ENCODE results near the gene CELA2A. TPM values are rescaled to one million over a fixed set of nuclear protein-coding genes. Genes with fewer than 3 reads are reported as not detected.
A peak's percentile ranks its signal among the peaks of the same experiment; 100 is the strongest.

The CELA2A gene
- total and polyA plus RNA-seq, 9 of the 15 experiments (the other 6 are each of a cell fraction or from before 2014, with no cell fraction given), result 0.62 TPM; not detected in 8

DNA sequence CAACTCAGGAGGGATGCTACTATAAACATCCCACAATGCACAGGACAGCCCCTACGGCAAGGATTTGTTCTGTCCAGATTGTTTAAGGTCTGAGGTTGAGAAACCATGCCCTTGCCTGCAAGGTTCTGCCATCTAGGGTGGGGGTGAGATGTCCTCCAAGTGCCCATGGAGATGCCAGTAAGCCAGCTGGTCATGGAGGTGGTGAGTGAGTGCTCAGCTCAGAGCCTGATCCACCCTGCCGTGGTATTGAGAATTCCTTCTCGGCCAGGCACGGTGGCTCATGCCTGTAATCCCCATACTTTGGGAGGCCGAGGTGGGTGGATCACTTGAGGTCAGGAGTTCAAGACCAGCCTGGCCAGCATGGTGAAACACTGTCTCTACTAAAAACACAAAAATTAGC lies 31.6 kb upstream of the CELA2A start (continued):
- no peak for TF ChIP-seq NR4A1 (CRISPR knock-in tag; IDR thresholded peaks at IDR 0.05)
- TF ChIP-seq NR4A1 (tag; IDR thresholded peaks at IDR 0.05), result no peak
- TF ChIP-seq ARID2 (IDR thresholded peaks at IDR 0.05), result no peak
- TF ChIP-seq CEBPB (tag; IDR thresholded peaks at IDR 0.05), result no peak
- no peak for TF ChIP-seq SIRT6 (IDR thresholded peaks at IDR 0.05; ENCODE audit: low read depth, low read length)
- TF ChIP-seq ZNF79 (CRISPR knock-in tag; IDR thresholded peaks at IDR 0.05; ENCODE audit: low read depth), result no peak
- no peak for TF ChIP-seq ZNF121 (CRISPR knock-in tag; conservative IDR thresholded peaks at IDR 0.05)
- no peak for TF ChIP-seq KLF10 (CRISPR knock-in tag; IDR thresholded peaks at IDR 0.05)
- TF ChIP-seq ZNF766 (CRISPR knock-in tag; conservative IDR thresholded peaks at IDR 0.05), result no peak
- no peak for TF ChIP-seq GABPB1 (CRISPR knock-in tag; IDR thresholded peaks at IDR 0.05)
- TF ChIP-seq POLR2B (IDR thresholded peaks at IDR 0.05; ENCODE audit: low read depth, partially characterized antibody), result no peak
- TF ChIP-seq KDM2B (CRISPR knock-in tag; IDR thresholded peaks at IDR 0.05), result no peak
- no peak for TF ChIP-seq CC2D1A (IDR thresholded peaks at IDR 0.05)
- TF ChIP-seq ZZZ3 (IDR thresholded peaks at IDR 0.05), result no peak

GRCh38 chr1:15425521-15425920 lies 31.0 kb upstream of the CELA2A start:
- ATAC-seq (no peak), DNase-seq (ENCODE audit: extremely low read depth in 1 of 4, low spot score in 3 of 4) (no peak), FAIRE-seq (no peak)
- 93% methylated on average over 10 of the region's 10 CpGs for WGBS (ENCODE audit: insufficient coverage, low coverage, missing lambda C conversion rate)
- CTCF ChIA-PET (ENCODE audit: low intra/inter-chr PET ratio), result no interaction called here
- Histone ChIP-seq H3K4me3 (no peak overlapping the region), H3K36me3 (ENCODE audit: control insufficient read depth, insufficient read depth, low read length) (peaks cover 37% of the 10 kb centered on the region; the same call in 2 of the 3 replicates), H3K27me3 (ENCODE audit: control insufficient read depth in 2 of 2, insufficient read depth in 2 of 2, low read length in 2 of 2) (no peaks in the 10 kb centered on the region), H3K4me2 (ENCODE audit: insufficient read depth, low read length) (no peak overlapping the region), H3K27ac (ENCODE audit: extremely low read depth, low read depth, low read length) (no peak overlapping the region), H2AFZ (ENCODE audit: low read depth, low read length) (no peak overlapping the region), H3K9me1 (ENCODE audit: control insufficient read depth, insufficient read depth, low read length) (peaks cover 5% of the 10 kb centered on the region), H3K9ac (ENCODE audit: insufficient read depth in 1 of 2, low read depth in 2 of 2, low read length in 2 of 2) (peak overlapping the region in 1 of 2 experiments; percentile 31; a peak in 1 of 4 replicates), H3K9me3 (replicated peaks; ENCODE audit: control insufficient read depth, insufficient read depth, low read depth, low read length) (no peaks in the 10 kb centered on the region), H4K20me1 (replicated peaks; ENCODE audit: control insufficient read depth, insufficient read depth, low read length) (peaks cover 3% of the 10 kb centered on the region; the same call in 1 of the 2 replicates), H3K79me2 (ENCODE audit: control insufficient read depth, insufficient read depth, low read length) (peaks cover 10% of the 10 kb centered on the region; the same call in 1 of the 3 replicates), H3K4me1 (replicated peaks in 1 of 2; ENCODE audit: control insufficient read depth in 2 of 2, insufficient read depth in 2 of 2, low read length in 2 of 2) (peaks cover 23 to 66% of the 10 kb centered on the region in 2 experiments; a peak in 4 of 5 replicates)
- intact Hi-C loops (cut with micrococcal nuclease), result no loop called here
- POLR2A ChIA-PET, result no interaction called here
- in situ Hi-C loops (cut with MboI), result loop anchor here (5.0 to 10.0 kb wide), 2 partner anchors 98 to 301 kb away; no protein-coding TSS in a partner anchor
- BruUV-seq (replicated peaks), result no TSS peak
- TF ChIP-seq RCOR1 (IDR thresholded peaks at IDR 0.05; ENCODE audit: borderline replicate concordance in 1 of 2, low read depth in 2 of 2, low read length in 2 of 2) (0 out of 4 replicates have a peak, but pooled peaks of 1 of the 2 experiments have one; percentile 25), TCF7 (IDR thresholded peaks at IDR 0.05; ENCODE audit: borderline replicate concordance) (no peak), BCOR (IDR thresholded peaks at IDR 0.05) (peak; percentile 86), SMARCA5 (IDR thresholded peaks at IDR 0.05) (0 out of 2 replicates have a peak, but pooled peaks have one; percentile 29), ZBTB33 (CRISPR knock-in tag; IDR thresholded peaks at IDR 0.05) (peak; percentile 75), CREBBP (IDR thresholded peaks at IDR 0.05; ENCODE audit: low read depth, low read length) (no peak), ZZZ3 (IDR thresholded peaks at IDR 0.05) (no peak), ZFP36 (IDR thresholded peaks at IDR 0.05; ENCODE audit: low read depth, low read length, partially characterized antibody) (peak; percentile 46), KDM1A (IDR thresholded peaks at IDR 0.05) (peak in 1 of 2 experiments; percentile 48; a peak in 1 of 4 replicates)

Data from K562 (cell line).